Mucosa of descending colon (tissue), 3 donors: ENCODE measurements around the gene RELL2. TPM values are rescaled to one million over a fixed set of nuclear protein-coding genes. Genes with fewer than 3 reads are reported as not detected.
A peak's percentile ranks its signal among the peaks of the same experiment; 100 is the strongest.

Source experiments
- ATAC-seq: fragments of 200-7000 bp; cut with Tn5 transposase; one replicate; pipeline ENCODE4 v1.9.1; 2020; ENCODE audit warnings: mild to moderate bottlenecking, moderate library complexity
- DNase-seq, 3 donors: peaks; one replicate each; pipeline ENCODE4 v3.0.0-alpha.2; 2020
- H3K36me3 ChIP-seq: fragments of 200-600 bp; one replicate; pipeline ENCODE4 v1.8.0; 2021; ENCODE audit warnings: low read depth, mild to moderate bottlenecking
- H3K4me1 ChIP-seq: fragments of 200-600 bp; one replicate; pipeline ENCODE4 v1.8.0; 2021; ENCODE audit warnings: low read depth, mild to moderate bottlenecking
- H3K4me3 ChIP-seq: fragments of 200-600 bp; one replicate; pipeline ENCODE4 v1.8.0; 2021; ENCODE audit warnings: mild to moderate bottlenecking
- H3K9me3 ChIP-seq: fragments of 200-600 bp; one replicate; pipeline ENCODE4 v1.8.0; 2021; ENCODE audit warnings: mild to moderate bottlenecking
- CTCF ChIP-seq: fragments of 200-600 bp; IDR thresholded peaks from one replicate; pipeline ENCODE4 v1.8.0; 2022; ENCODE audit warnings: antibody characterized with exemption, mild to moderate bottlenecking
- intact Hi-C, 2 donors: fragments of 100-400 bp; cut with DNase I in 1 of 2; cut with micrococcal nuclease in 1 of 2; formaldehyde crosslinking; loops; one replicate each; pipeline versions ENCODE4 v1.11.0 to v1.11.1; 2022; cut with DNase I, micrococcal nuclease
- long read RNA-seq, 2 donors: library from polyadenylated mRNA; unstranded; transcript quantifications; one replicate each; pipeline ENCODE4 v2.0.0, GENCODE V29; 2019 to 2021
- total RNA-seq, 3 donors: library from RNA; stranded (reverse); fragmentation: NEBNext Ultra II Directional in 2 of 3; extraction: Animal tissue kit (Norgen Biotek cat#: 25700) in 2 of 3; gene quantifications; one replicate each; pipeline versions ENCODE4 v1.2.1 to v1.2.4, GENCODE V29; 2021 to 2023
- donor health status: DM: no; HTN: no; CAD: no; lungs with moderate emphysema.
- donor health status: DM: no; HTN: no; CAD: no.
- donor health status: DM: no; HTN: yes; CAD: no.

RELL2 gene
- 1 to 10 TPM; 2.3 to 3.9 (median 3.3) TPM for total RNA-seq
- long read RNA-seq, donor 1, partial matches to known transcripts = 0 of 6 reads
- long read RNA-seq, donor 1, other reads (novel, unspliced or antisense) = 1 of 6 reads
- long read RNA-seq, donor 2, partial matches to known transcripts = 0 of 5 reads
- long read RNA-seq, donor 2, other reads (novel, unspliced or antisense) = 1 of 5 reads

GRCh38 chr5:141636413-141637122 lies at the start of gene RELL2, which contains the start of gene HDAC3:
Gene RELL2 (plus strand): TSS chr5:141636997. CDS start chr5:141638226, 1,229 bp downstream.
Gene HDAC3 (minus strand): TSS chr5:141636849. CDS start chr5:141636790, 59 bp downstream.
- Histone ChIP-seq H3K4me3 (peak within 1 kb of the TSS; percentile 37), H3K4me1 (peaks cover 20% of the 10 kb centered on the region), H3K9me3 (no peaks in the 10 kb centered on the region), H3K36me3 (no peaks in the 10 kb centered on the region)
- ATAC-seq (peak; percentile 97), DNase-seq (peak; percentile 96 to 99 (median 97))
- intact Hi-C loops = no loop called here
- TF ChIP-seq CTCF = no peak

GRCh38 chr5:141590127-141590526 lies 46.7 kb upstream of the RELL2 start:
- Histone ChIP-seq H3K4me3 (no peak overlapping the region), H3K36me3 (no peaks in the 10 kb centered on the region), H3K4me1 (no peaks in the 10 kb centered on the region), H3K9me3 (no peaks in the 10 kb centered on the region)
- no peak for ATAC-seq
- no peak for TF ChIP-seq CTCF
- no peak for DNase-seq
- intact Hi-C loops = no loop called here

- no peak overlapping the region for H3K4me3 ChIP-seq
- ATAC-seq = no peak
- intact Hi-C loops = no loop called here
- no peaks in the 10 kb centered on the region for H3K9me3 ChIP-seq
- TF ChIP-seq CTCF = no peak
- no peak for DNase-seq
- H3K36me3 ChIP-seq = no peaks in the 10 kb centered on the region
- H3K4me1 ChIP-seq = no peaks in the 10 kb centered on the region
Observed at GRCh38 chr5:141596867-141597266, 39.9 kb upstream of the RELL2 start.

- H3K36me3 ChIP-seq = no peaks in the 10 kb centered on the region
- ATAC-seq = peak; percentile 55
- intact Hi-C loops = no loop called here
- no peaks in the 10 kb centered on the region for H3K9me3 ChIP-seq
- no peak for DNase-seq
- H3K4me3 ChIP-seq = no peak overlapping the region
- H3K4me1 ChIP-seq = no peaks in the 10 kb centered on the region
- TF ChIP-seq CTCF = no peak
Observed at GRCh38 chr5:141597394-141597793, 39.4 kb upstream of the RELL2 start.

- H3K4me1 ChIP-seq = no peaks in the 10 kb centered on the region
- no peak overlapping the region for H3K4me3 ChIP-seq
- ATAC-seq (peak; percentile 12), DNase-seq (no peak)
- intact Hi-C loops = no loop called here
- no peaks in the 10 kb centered on the region for H3K36me3 ChIP-seq
- no peak for TF ChIP-seq CTCF
- H3K9me3 ChIP-seq = no peaks in the 10 kb centered on the region
Observed at GRCh38 chr5:141597814-141598213, 39.0 kb upstream of the RELL2 start.
